Measurements from ENCODE around the gene MIS18BP1.

DNA sequence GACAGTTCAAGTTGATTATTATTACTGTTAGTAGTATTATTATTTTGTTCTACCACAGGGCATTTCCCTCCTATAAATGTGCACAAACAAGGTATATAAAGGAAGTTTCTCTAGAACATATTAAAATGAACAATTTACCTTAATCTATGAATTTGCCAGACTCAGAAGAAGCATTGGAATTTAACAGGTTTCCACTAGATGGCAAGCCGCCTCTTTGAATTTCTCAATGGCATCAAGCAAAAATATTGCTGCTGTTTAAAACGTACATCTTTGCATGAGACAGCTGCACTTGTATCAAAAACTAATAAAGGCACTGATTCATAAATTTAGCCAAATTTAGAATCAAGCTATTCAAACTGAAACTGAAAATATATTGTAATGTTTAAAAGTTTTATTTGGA, 34.6 kb upstream of the MIS18BP1 start:
- TF ChIP-seq, protein P1, sequence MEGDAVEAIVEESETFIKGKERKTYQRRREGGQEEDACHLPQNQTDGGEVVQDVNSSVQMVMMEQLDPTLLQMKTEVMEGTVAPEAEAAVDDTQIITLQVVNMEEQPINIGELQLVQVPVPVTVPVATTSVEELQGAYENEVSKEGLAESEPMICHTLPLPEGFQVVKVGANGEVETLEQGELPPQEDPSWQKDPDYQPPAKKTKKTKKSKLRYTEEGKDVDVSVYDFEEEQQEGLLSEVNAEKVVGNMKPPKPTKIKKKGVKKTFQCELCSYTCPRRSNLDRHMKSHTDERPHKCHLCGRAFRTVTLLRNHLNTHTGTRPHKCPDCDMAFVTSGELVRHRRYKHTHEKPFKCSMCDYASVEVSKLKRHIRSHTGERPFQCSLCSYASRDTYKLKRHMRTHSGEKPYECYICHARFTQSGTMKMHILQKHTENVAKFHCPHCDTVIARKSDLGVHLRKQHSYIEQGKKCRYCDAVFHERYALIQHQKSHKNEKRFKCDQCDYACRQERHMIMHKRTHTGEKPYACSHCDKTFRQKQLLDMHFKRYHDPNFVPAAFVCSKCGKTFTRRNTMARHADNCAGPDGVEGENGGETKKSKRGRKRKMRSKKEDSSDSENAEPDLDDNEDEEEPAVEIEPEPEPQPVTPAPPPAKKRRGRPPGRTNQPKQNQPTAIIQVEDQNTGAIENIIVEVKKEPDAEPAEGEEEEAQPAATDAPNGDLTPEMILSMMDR (IDR thresholded peaks at IDR 0.05; ENCODE audit: low read length): no peak
- TF ChIP-seq EZH2phosphoT487 (IDR thresholded peaks at IDR 0.05; ENCODE audit: low read length) (no peak), EZH2 (optimal IDR thresholded peaks at IDR 0.05; ENCODE audit: low read depth, low read length) (no peak)
